Endothelial cell of umbilical vein (primary cell): ENCODE measurements around the gene TTLL10. TPM values are rescaled to one million over a fixed set of nuclear protein-coding genes. Genes with fewer than 3 reads are reported as not detected.

Experiments
- BruUV-seq: library from RNA; stranded (reverse); fragments of 400-500 nt; replicated peaks from 2 replicates; lab custom pipeline; 2021; lab: Mats Ljungman, UMichigan
- CTCF ChIA-PET: fragments of 300-600, 350-600 bp; sonication (Branson Sonifier 250); formaldehyde crosslinking; loops from one replicate; lab custom pipeline; 2021; ENCODE audit warnings: antibody characterized with exemption, inconsistent platforms; lab: Charles Lee
- POLR2A ChIA-PET: fragments of 300-600, 350-600 bp; sonication (Branson Sonifier 250); formaldehyde crosslinking; loops from one replicate; lab custom pipeline; 2021; ENCODE audit warnings: antibody characterized with exemption, inconsistent platforms; lab: Charles Lee
- DNase-seq: peaks from one replicate; pipeline ENCODE4 v3.0.0-alpha.2; 2011; ENCODE audit warnings: low read depth, low spot score
- FAIRE-seq: peaks from 2 replicates; lab custom pipeline; 2011; peaks lifted over from hg19 to GRCh38; lab: Jason Lieb, UNC
- H2AFZ ChIP-seq: 2 replicates; pipeline ENCODE4 v1.6.0; 2012; ENCODE audit warnings: low read depth, low read length, control low read depth, inconsistent platforms
- H3K27ac ChIP-seq: 2 replicates; pipeline ENCODE4 v1.5.1; 2011; ENCODE audit warnings: low read depth, mild to moderate bottlenecking, control low read depth, low read length, moderate library complexity; ENCODE audit not compliant: insufficient read depth
- H3K27me3 ChIP-seq, 2 experiments: 2 replicates each; pipeline versions ENCODE4 v1.6.0 to v1.6.1; 2011; ENCODE audit warnings: low read length in 2 of 2, mixed read lengths in 1 of 2; ENCODE audit not compliant: control insufficient read depth in 2 of 2, insufficient read depth in 2 of 2
- H3K36me3 ChIP-seq, 2 experiments: 2 replicates in 1 of 2; 3 replicates in 1 of 2; pipeline ENCODE4 v1.5.1; 2011; ENCODE audit warnings: low read length in 2 of 2, mild to moderate bottlenecking in 1 of 2, moderate library complexity in 1 of 2; ENCODE audit not compliant: control insufficient read depth in 2 of 2, insufficient read depth in 2 of 2; ENCODE audit errors: extremely low read depth in 1 of 2
- H3K4me1 ChIP-seq: 3 replicates; pipeline ENCODE4 v1.5.1; 2011; ENCODE audit warnings: mild to moderate bottlenecking, low read length; ENCODE audit not compliant: control insufficient read depth, insufficient read depth; ENCODE audit errors: extremely low read depth
- H3K4me2 ChIP-seq: 2 replicates; pipeline ENCODE4 v1.6.1; 2011; ENCODE audit warnings: low read length, control low read depth, mixed read lengths; ENCODE audit not compliant: insufficient read depth
- H3K4me3 ChIP-seq, 3 experiments: fragments of 200-600 bp in 1 of 3; sonication (generic), shearing (Covaris generic) in 1 of 3; replicated peaks in 1 of 3; 2 replicates each; pipeline ENCODE4 v1.5.1; 2011 to 2016; ENCODE audit warnings: control low read depth in 3 of 3, low read length in 3 of 3, mild to moderate bottlenecking in 2 of 3, inconsistent platforms in 1 of 3, low read depth in 1 of 3, moderate library complexity in 1 of 3; ENCODE audit not compliant: insufficient read depth in 1 of 3
- H3K79me2 ChIP-seq: 2 replicates; pipeline ENCODE4 v1.6.0; 2012; ENCODE audit warnings: low read length, inconsistent platforms; ENCODE audit not compliant: control insufficient read depth, insufficient read depth
- H3K9ac ChIP-seq: replicated peaks from 2 replicates; pipeline ENCODE3; 2011; ENCODE audit warnings: low read length, control low read depth; ENCODE audit not compliant: insufficient read depth; ENCODE audit errors: extremely low read depth
- H3K9me1 ChIP-seq: replicated peaks from 3 replicates; pipeline ENCODE4 v1.6.0; 2011; ENCODE audit warnings: mild to moderate bottlenecking, low read length; ENCODE audit not compliant: control insufficient read depth, insufficient read depth; ENCODE audit errors: extremely low read depth
- H3K9me3 ChIP-seq: replicated peaks from 2 replicates; pipeline ENCODE4 v1.5.1; 2012; ENCODE audit warnings: low read length, inconsistent platforms; ENCODE audit not compliant: control insufficient read depth, insufficient read depth
- H4K20me1 ChIP-seq: replicated peaks from 2 replicates; pipeline ENCODE3; 2011; ENCODE audit warnings: mild to moderate bottlenecking, low read length; ENCODE audit not compliant: control insufficient read depth, insufficient read depth; ENCODE audit errors: extremely low read depth
- CTCF ChIP-seq, 2 donors: IDR thresholded peaks; 1 replicate in 1 of 2; 2 replicates in 1 of 2; pipeline ENCODE4 v1.5.1; 2011; ENCODE audit warnings: low read length in 2 of 2, mild to moderate bottlenecking in 2 of 2, moderate library complexity in 2 of 2, control low read depth in 1 of 2, inconsistent platforms in 1 of 2, low read depth in 1 of 2; ENCODE audit not compliant: insufficient read depth in 1 of 2; ENCODE audit errors: extremely low read depth in 1 of 2
- EZH2 ChIP-seq: IDR thresholded peaks from 2 replicates; pipeline ENCODE4 v1.6.1; 2012; ENCODE audit warnings: borderline replicate concordance, low read depth, mild to moderate bottlenecking, moderate library complexity, low read length, inconsistent platforms; ENCODE audit not compliant: severe bottlenecking
- FOS ChIP-seq: IDR thresholded peaks from 2 replicates; pipeline ENCODE4 v1.6.1; 2011; ENCODE audit warnings: mild to moderate bottlenecking, low read length, moderate library complexity, borderline replicate concordance; ENCODE audit not compliant: insufficient read depth
- GATA2 ChIP-seq: IDR thresholded peaks from 2 replicates; pipeline ENCODE4 v1.7.0; 2011; ENCODE audit warnings: low read depth, mild to moderate bottlenecking, moderate library complexity, mixed read lengths, low read length; ENCODE audit not compliant: insufficient read length, insufficient read depth
- JUN ChIP-seq: IDR thresholded peaks from 2 replicates; pipeline ENCODE4 v1.6.1; 2011; ENCODE audit warnings: borderline replicate concordance, low read depth; ENCODE audit not compliant: insufficient read length, insufficient read depth
- MAX ChIP-seq: IDR thresholded peaks from 2 replicates; pipeline ENCODE4 v1.6.1; 2011; ENCODE audit not compliant: insufficient read depth, insufficient read length
- MYC ChIP-seq: IDR thresholded peaks from one replicate; pipeline ENCODE4 v1.6.1; 2011; ENCODE audit warnings: mild to moderate bottlenecking, low read depth, low read length
- POLR2A ChIP-seq: IDR thresholded peaks from 2 replicates; pipeline ENCODE4 v1.6.1; 2012; ENCODE audit warnings: low read depth, mild to moderate bottlenecking, control low read depth, low read length
- POLR2AphosphoS5 ChIP-seq: IDR thresholded peaks from 2 replicates; pipeline ENCODE4 v1.6.1; 2012; ENCODE audit warnings: low read depth, mild to moderate bottlenecking, control low read depth, low read length, moderate library complexity; ENCODE audit not compliant: insufficient read depth
- dilution Hi-C: fragments of 300-500 bp; cut with MboI; formaldehyde crosslinking; loops from one replicate; pipeline ENCODE4 v1.15.0; 2019; ENCODE audit warnings: low sequenced_read_pairs; ENCODE audit not compliant: extremely low pct_ligation_motif_present
- intact Hi-C: fragments of 100-400 bp; cut with micrococcal nuclease; formaldehyde crosslinking; loops from one replicate; pipeline ENCODE4 v1.10.0; 2022
- polyA plus RNA-seq, 4 experiments: library from polyadenylated mRNA; depleted of rRNA in 3 of 4; stranded (reverse) in 3 of 4; unstranded in 1 of 4; fragments of >200 nt; gene quantifications; 2 replicates each; pipeline versions ENCODE4 v1.2.1 to v1.2.3, GENCODE V29; 2011 to 2012; ENCODE audit warnings: missing spikeins in 1 of 4
- total RNA-seq: library from RNA; stranded (reverse); gene quantifications from 2 replicates; pipeline ENCODE4 v1.2.3, GENCODE V29; 2021

The TTLL10 gene
- total and polyA plus RNA-seq, 2 donors (not counting 3 experiments of a cell fraction or from before 2014, with no cell fraction given): not detected

GRCh38 chr1:1134300-1134970 is 39.2 kb upstream of the TTLL10 start:
- H3K36me3 ChIP-seq: no peaks in the 10 kb centered on the region
- no peak overlapping the region for H3K27ac ChIP-seq
- intact Hi-C loops: no loop called here
- DNase-seq (no peak), FAIRE-seq (no peak)
- no peak overlapping the region for H3K4me2 ChIP-seq
- no peaks in the 10 kb centered on the region for H4K20me1 ChIP-seq
- no TSS peak for BruUV-seq
- TF ChIP-seq FOS (no peak), MAX (no peak), GATA2 (no peak), JUN (no peak), CTCF (IDR thresholded peaks at IDR 0.05; ENCODE audit: extremely low read depth in 1 of 2, insufficient read depth in 1 of 2, low read depth in 1 of 2, low read length in 2 of 2) (no peak), POLR2AphosphoS5 (no peak), MYC (no peak), EZH2 (no peak), POLR2A (no peak)
- dilution Hi-C loops: no loop called here
- no peak overlapping the region for H3K4me3 ChIP-seq
- no peaks in the 10 kb centered on the region for H3K9me1 ChIP-seq
- ChIA-PET CTCF (no interaction called here), POLR2A (no interaction called here)
- H3K4me1 ChIP-seq: no peaks in the 10 kb centered on the region
- H3K79me2 ChIP-seq: no peaks in the 10 kb centered on the region
- H3K27me3 ChIP-seq: peaks cover 0 to 2% of the 10 kb centered on the region in 2 experiments
- no peaks in the 10 kb centered on the region for H3K9me3 ChIP-seq
- no peak overlapping the region for H2AFZ ChIP-seq
- no peak overlapping the region for H3K9ac ChIP-seq
